ENCODE data around the gene TNRC18.
"Not testable (repeated sequence)": the region's sequence is repeated elsewhere in the genome, so short reads cannot be mapped to it uniquely, and the experiment has no call there.

The TNRC18 gene

GRCh38 chr7:5278766-5279165 is 144.9 kb downstream of the TNRC18 start:
- no peak overlapping the region for H3K27ac ChIP-seq (ENCODE audit: low read depth, low read length)
- H3K27me3 ChIP-seq (ENCODE audit: control insufficient read depth in 5 of 5, insufficient read depth in 4 of 5, low read length in 5 of 5): peaks cover 0 to 3% (median 0%) of the 10 kb centered on the region in 5 donors
- no peaks in the 10 kb centered on the region for H3K36me3 ChIP-seq (ENCODE audit: control insufficient read depth in 5 of 5, insufficient read depth in 5 of 5, low read length in 5 of 5)
- H3K9ac ChIP-seq (ENCODE audit: low read length in 5 of 5): no peak overlapping the region
- H3K4me3 ChIP-seq (ENCODE audit: low read depth in 1 of 5, low read length in 5 of 5): no peak overlapping the region
- no peaks in the 10 kb centered on the region for H3K9me3 ChIP-seq (ENCODE audit: control insufficient read depth in 5 of 5, low read length in 5 of 5)
- H3K4me1 ChIP-seq (ENCODE audit: control insufficient read depth in 5 of 5, insufficient read depth in 5 of 5, low read length in 5 of 5): peaks cover 0 to 24% (median 8%) of the 10 kb centered on the region in 5 donors

GRCh38 chr7:5276611-5277010 is 147.0 kb downstream of the TNRC18 start:
- H3K27me3 ChIP-seq (ENCODE audit: control insufficient read depth in 5 of 5, insufficient read depth in 4 of 5, low read length in 5 of 5): no peaks in the 10 kb centered on the region
- H3K9ac ChIP-seq (ENCODE audit: low read length in 5 of 5): no peak overlapping the region
- H3K36me3 ChIP-seq (ENCODE audit: control insufficient read depth in 5 of 5, insufficient read depth in 5 of 5, low read length in 5 of 5): no peaks in the 10 kb centered on the region
- no peaks in the 10 kb centered on the region for H3K9me3 ChIP-seq (ENCODE audit: control insufficient read depth in 5 of 5, low read length in 5 of 5)
- no peak overlapping the region for H3K27ac ChIP-seq (ENCODE audit: low read depth, low read length)
- H3K4me3 ChIP-seq (ENCODE audit: low read depth in 1 of 5, low read length in 5 of 5): no peak overlapping the region
- H3K4me1 ChIP-seq (ENCODE audit: control insufficient read depth in 5 of 5, insufficient read depth in 5 of 5, low read length in 5 of 5): peaks cover 0 to 26% (median 7%) of the 10 kb centered on the region in 5 donors

GRCh38 chr7:5276123-5276522 is 147.5 kb downstream of the TNRC18 start:
- H3K4me1 ChIP-seq (ENCODE audit: control insufficient read depth in 5 of 5, insufficient read depth in 5 of 5, low read length in 5 of 5): peaks cover 0 to 26% (median 7%) of the 10 kb centered on the region in 5 donors
- H3K27me3 ChIP-seq (ENCODE audit: control insufficient read depth in 5 of 5, insufficient read depth in 4 of 5, low read length in 5 of 5); H3K36me3 ChIP-seq (ENCODE audit: control insufficient read depth in 5 of 5, insufficient read depth in 5 of 5, low read length in 5 of 5); H3K9ac ChIP-seq (ENCODE audit: low read length in 5 of 5); H3K27ac ChIP-seq (ENCODE audit: low read depth, low read length); H3K9me3 ChIP-seq (ENCODE audit: control insufficient read depth in 5 of 5, low read length in 5 of 5); H3K4me3 ChIP-seq (ENCODE audit: low read depth in 1 of 5, low read length in 5 of 5): not testable (repeated sequence)

GRCh38 chr7:5275510-5275909 is 148.1 kb downstream of the TNRC18 start:
- H3K9me3 ChIP-seq (ENCODE audit: control insufficient read depth in 5 of 5, low read length in 5 of 5); H3K27me3 ChIP-seq (ENCODE audit: control insufficient read depth in 5 of 5, insufficient read depth in 4 of 5, low read length in 5 of 5); H3K4me3 ChIP-seq (ENCODE audit: low read depth in 1 of 5, low read length in 5 of 5); H3K36me3 ChIP-seq (ENCODE audit: control insufficient read depth in 5 of 5, insufficient read depth in 5 of 5, low read length in 5 of 5); H3K27ac ChIP-seq (ENCODE audit: low read depth, low read length); H3K9ac ChIP-seq (ENCODE audit: low read length in 5 of 5): not testable (repeated sequence)
- peaks cover 0 to 26% (median 7%) of the 10 kb centered on the region in 5 donors for H3K4me1 ChIP-seq (ENCODE audit: control insufficient read depth in 5 of 5, insufficient read depth in 5 of 5, low read length in 5 of 5)

GRCh38 chr7:5274985-5275431 is 148.6 kb downstream of the TNRC18 start:
- peaks cover 0 to 26% (median 7%) of the 10 kb centered on the region in 5 donors for H3K4me1 ChIP-seq (ENCODE audit: control insufficient read depth in 5 of 5, insufficient read depth in 5 of 5, low read length in 5 of 5)
- H3K27ac ChIP-seq (ENCODE audit: low read depth, low read length); H3K9ac ChIP-seq (ENCODE audit: low read length in 5 of 5); H3K27me3 ChIP-seq (ENCODE audit: control insufficient read depth in 5 of 5, insufficient read depth in 4 of 5, low read length in 5 of 5); H3K4me3 ChIP-seq (ENCODE audit: low read depth in 1 of 5, low read length in 5 of 5); H3K36me3 ChIP-seq (ENCODE audit: control insufficient read depth in 5 of 5, insufficient read depth in 5 of 5, low read length in 5 of 5); H3K9me3 ChIP-seq (ENCODE audit: control insufficient read depth in 5 of 5, low read length in 5 of 5): not testable (repeated sequence)

- no peak overlapping the region for H3K27ac ChIP-seq (ENCODE audit: low read depth, low read length)
- peaks cover 0 to 26% (median 7%) of the 10 kb centered on the region in 5 donors for H3K4me1 ChIP-seq (ENCODE audit: control insufficient read depth in 5 of 5, insufficient read depth in 5 of 5, low read length in 5 of 5)
- no peaks in the 10 kb centered on the region for H3K9me3 ChIP-seq (ENCODE audit: control insufficient read depth in 5 of 5, low read length in 5 of 5)
- no peak overlapping the region for H3K9ac ChIP-seq (ENCODE audit: low read length in 5 of 5)
- H3K27me3 ChIP-seq (ENCODE audit: control insufficient read depth in 5 of 5, insufficient read depth in 4 of 5, low read length in 5 of 5): no peaks in the 10 kb centered on the region
- no peaks in the 10 kb centered on the region for H3K36me3 ChIP-seq (ENCODE audit: control insufficient read depth in 5 of 5, insufficient read depth in 5 of 5, low read length in 5 of 5)
- H3K4me3 ChIP-seq (ENCODE audit: low read depth in 1 of 5, low read length in 5 of 5): no peak overlapping the region
These were observed 149.2 kb downstream of the TNRC18 start for GRCh38 chr7:5274441-5274840.

GRCh38 chr7:5273831-5274405 is 149.7 kb downstream of the TNRC18 start:
- H3K9ac ChIP-seq (ENCODE audit: low read length in 5 of 5); H3K27me3 ChIP-seq (ENCODE audit: control insufficient read depth in 5 of 5, insufficient read depth in 4 of 5, low read length in 5 of 5); H3K36me3 ChIP-seq (ENCODE audit: control insufficient read depth in 5 of 5, insufficient read depth in 5 of 5, low read length in 5 of 5); H3K9me3 ChIP-seq (ENCODE audit: control insufficient read depth in 5 of 5, low read length in 5 of 5); H3K27ac ChIP-seq (ENCODE audit: low read depth, low read length); H3K4me3 ChIP-seq (ENCODE audit: low read depth in 1 of 5, low read length in 5 of 5): not testable (repeated sequence)
- H3K4me1 ChIP-seq (ENCODE audit: control insufficient read depth in 5 of 5, insufficient read depth in 5 of 5, low read length in 5 of 5): peaks cover 0 to 26% (median 7%) of the 10 kb centered on the region in 5 donors

- H3K27ac ChIP-seq (ENCODE audit: low read depth, low read length): no peak overlapping the region
- no peak overlapping the region for H3K4me3 ChIP-seq (ENCODE audit: low read depth in 1 of 5, low read length in 5 of 5)
- H3K36me3 ChIP-seq (ENCODE audit: control insufficient read depth in 5 of 5, insufficient read depth in 5 of 5, low read length in 5 of 5): no peaks in the 10 kb centered on the region
- no peak overlapping the region for H3K9ac ChIP-seq (ENCODE audit: low read length in 5 of 5)
- H3K9me3 ChIP-seq (ENCODE audit: control insufficient read depth in 5 of 5, low read length in 5 of 5): no peaks in the 10 kb centered on the region
- peaks cover 0 to 1% (median 0%) of the 10 kb centered on the region in 5 donors for H3K27me3 ChIP-seq (ENCODE audit: control insufficient read depth in 5 of 5, insufficient read depth in 4 of 5, low read length in 5 of 5)
- peaks cover 0 to 26% (median 7%) of the 10 kb centered on the region in 5 donors for H3K4me1 ChIP-seq (ENCODE audit: control insufficient read depth in 5 of 5, insufficient read depth in 5 of 5, low read length in 5 of 5)
These were observed 152.8 kb downstream of the TNRC18 start for GRCh38 chr7:5270788-5271187.

GRCh38 chr7:5269992-5270657 is 153.5 kb downstream of the TNRC18 start:
- H3K9ac ChIP-seq (ENCODE audit: low read length in 5 of 5); H3K4me3 ChIP-seq (ENCODE audit: low read depth in 1 of 5, low read length in 5 of 5); H3K27ac ChIP-seq (ENCODE audit: low read depth, low read length): not testable (repeated sequence)

GRCh38 chr7:5267829-5268228 is 155.8 kb downstream of the TNRC18 start:
- H3K27ac ChIP-seq (ENCODE audit: low read depth, low read length); H3K27me3 ChIP-seq (ENCODE audit: control insufficient read depth in 5 of 5, insufficient read depth in 4 of 5, low read length in 5 of 5); H3K9ac ChIP-seq (ENCODE audit: low read length in 5 of 5); H3K4me1 ChIP-seq (ENCODE audit: control insufficient read depth in 5 of 5, insufficient read depth in 5 of 5, low read length in 5 of 5); H3K9me3 ChIP-seq (ENCODE audit: control insufficient read depth in 5 of 5, low read length in 5 of 5); H3K36me3 ChIP-seq (ENCODE audit: control insufficient read depth in 5 of 5, insufficient read depth in 5 of 5, low read length in 5 of 5); H3K4me3 ChIP-seq (ENCODE audit: low read depth in 1 of 5, low read length in 5 of 5): not testable (repeated sequence)

More at GRCh38 chr7:5269992-5270657, 153.5 kb downstream of the TNRC18 start:
- not testable (repeated sequence) for H3K9me3 ChIP-seq (ENCODE audit: control insufficient read depth in 5 of 5, low read length in 5 of 5); H3K27me3 ChIP-seq (ENCODE audit: control insufficient read depth in 5 of 5, insufficient read depth in 4 of 5, low read length in 5 of 5); H3K36me3 ChIP-seq (ENCODE audit: control insufficient read depth in 5 of 5, insufficient read depth in 5 of 5, low read length in 5 of 5)
- H3K4me1 ChIP-seq (ENCODE audit: control insufficient read depth in 5 of 5, insufficient read depth in 5 of 5, low read length in 5 of 5): peaks cover 0 to 20% (median 7%) of the 10 kb centered on the region in 5 donors
